WTC11 (cell line): ENCODE measurements around the gene EFNA5.

Source experiments
- ATF3 ChIP-seq: sonication (generic); formaldehyde crosslinking; conservative IDR thresholded peaks from 2 replicates; pipeline ENCODE4 v1.8.1; 2022; ENCODE audit warnings: mild to moderate bottlenecking, missing genetic modification reagents
- ATF6 ChIP-seq: sonication (generic); formaldehyde crosslinking; IDR thresholded peaks from 2 replicates; pipeline ENCODE4 v1.8.1; 2023; ENCODE audit warnings: mild to moderate bottlenecking, missing genetic modification reagents
- CREM ChIP-seq: sonication (generic); formaldehyde crosslinking; IDR thresholded peaks from 2 replicates; pipeline ENCODE4 v1.8.1; 2022; ENCODE audit warnings: mild to moderate bottlenecking, missing genetic modification reagents, moderate library complexity
- CTCF ChIP-seq: fragments of 200-600 bp; IDR thresholded peaks from 2 replicates; pipeline ENCODE4 v1.8.0; 2022; ENCODE audit warnings: antibody characterized with exemption
- NR2C2 ChIP-seq: sonication (generic); formaldehyde crosslinking; IDR thresholded peaks from 2 replicates; pipeline ENCODE4 v1.8.0; 2022; ENCODE audit warnings: mild to moderate bottlenecking, missing genetic modification reagents
- TEAD4 ChIP-seq: sonication (generic); formaldehyde crosslinking; IDR thresholded peaks from 2 replicates; pipeline ENCODE4 v1.8.0; 2022; ENCODE audit warnings: mild to moderate bottlenecking, missing genetic modification reagents

GRCh38 chr5:107456281-107456715, 214.4 kb downstream of the EFNA5 start:
- TF ChIP-seq NR2C2, result no peak
- TF ChIP-seq CTCF, result no peak
- TF ChIP-seq CREM, result no peak
- no peak for TF ChIP-seq ATF6 (CRISPR knock-in tag)
- TF ChIP-seq ATF3 (CRISPR knock-in tag), result no peak
- TF ChIP-seq TEAD4 (CRISPR knock-in tag), result no peak
